ENCODE results near the gene IMMP2L. TPM values are rescaled to one million over a fixed set of nuclear protein-coding genes. Genes with fewer than 3 reads are reported as not detected.

IMMP2L gene
- polyA plus RNA-seq, 1 donor (not counting 4 experiments of a cell fraction or from before 2014, with no cell fraction given), result 14.1 TPM

- no peak overlapping the region for H3K27ac ChIP-seq (ENCODE audit: control insufficient read depth, insufficient read depth, low read length)
- no peak for DNase-seq (ENCODE audit: low read depth, low spot score)
- H3K9me3 ChIP-seq (ENCODE audit: control insufficient read depth, low read depth, low read length), result no peaks in the 10 kb centered on the region
- no peaks in the 10 kb centered on the region for H3K27me3 ChIP-seq (ENCODE audit: control insufficient read depth, extremely low read depth, insufficient read depth, low read length)
- H3K4me2 ChIP-seq (ENCODE audit: control insufficient read depth, extremely low read depth, insufficient read depth, low read depth, low read length), result no peak overlapping the region
- H3K79me2 ChIP-seq (ENCODE audit: control insufficient read depth, insufficient read depth, low read length), result no peaks in the 10 kb centered on the region
- no peak for FAIRE-seq
- no peaks in the 10 kb centered on the region for H4K20me1 ChIP-seq (ENCODE audit: control insufficient read depth, extremely low read depth, insufficient read depth, low read length)
- no peaks in the 10 kb centered on the region for H3K36me3 ChIP-seq (ENCODE audit: control insufficient read depth in 2 of 2, extremely low read depth in 1 of 2, insufficient read depth in 2 of 2, low read length in 2 of 2)
- no peak for TF ChIP-seq EZH2 (IDR thresholded peaks at IDR 0.05; ENCODE audit: low read length)
- no peak for TF ChIP-seq CTCF (optimal IDR thresholded peaks at IDR 0.05 in 1 of 3, IDR thresholded peaks at IDR 0.05 in 1 of 3, conservative IDR thresholded peaks at IDR 0.05 in 1 of 3; ENCODE audit: extremely low read depth in 1 of 3, insufficient read depth in 2 of 3, low read length in 3 of 3)
- dilution Hi-C loops (cut with MboI; ENCODE audit: extremely low pct_ligation_motif_present, low sequenced_read_pairs), result no loop called here
- H3K9me1 ChIP-seq (ENCODE audit: control insufficient read depth, extremely low read depth, insufficient read depth, low read length), result no peaks in the 10 kb centered on the region
- H3K4me3 ChIP-seq (ENCODE audit: control insufficient read depth in 2 of 3, extremely low read depth in 1 of 3, insufficient read depth in 2 of 3, low read depth in 1 of 3, low read length in 3 of 3), result no peak overlapping the region
- H3K9ac ChIP-seq (ENCODE audit: control insufficient read depth, extremely low read depth, insufficient read depth, low read length), result no peak overlapping the region
- H2AFZ ChIP-seq (ENCODE audit: control insufficient read depth, low read length), result no peak overlapping the region
- H3K4me1 ChIP-seq (ENCODE audit: control insufficient read depth, extremely low read depth, insufficient read depth, low read length), result no peaks in the 10 kb centered on the region
Measured at GRCh38 chr7:110720626-110721025, 841.7 kb downstream of the IMMP2L start.

- dilution Hi-C loops (cut with MboI; ENCODE audit: extremely low pct_ligation_motif_present, low sequenced_read_pairs), result no loop called here
Measured at GRCh38 chr7:110719741-110720140, 842.6 kb downstream of the IMMP2L start.

More at GRCh38 chr7:110719741-110720140, 842.6 kb downstream of the IMMP2L start:
- no peak for FAIRE-seq
- H3K4me1 ChIP-seq (ENCODE audit: control insufficient read depth, extremely low read depth, insufficient read depth, low read length), result no peaks in the 10 kb centered on the region
- DNase-seq (ENCODE audit: low read depth, low spot score), result no peak
- no peak overlapping the region for H2AFZ ChIP-seq (ENCODE audit: control insufficient read depth, low read length)
- no peaks in the 10 kb centered on the region for H3K27me3 ChIP-seq (ENCODE audit: control insufficient read depth, extremely low read depth, insufficient read depth, low read length)
- H3K9me1 ChIP-seq (ENCODE audit: control insufficient read depth, extremely low read depth, insufficient read depth, low read length), result no peaks in the 10 kb centered on the region
- H3K9me3 ChIP-seq (ENCODE audit: control insufficient read depth, low read depth, low read length), result no peaks in the 10 kb centered on the region
- H3K27ac ChIP-seq (ENCODE audit: control insufficient read depth, insufficient read depth, low read length), result no peak overlapping the region
- H3K4me3 ChIP-seq (ENCODE audit: control insufficient read depth in 2 of 3, extremely low read depth in 1 of 3, insufficient read depth in 2 of 3, low read depth in 1 of 3, low read length in 3 of 3), result no peak overlapping the region
- no peaks in the 10 kb centered on the region for H4K20me1 ChIP-seq (ENCODE audit: control insufficient read depth, extremely low read depth, insufficient read depth, low read length)
- TF ChIP-seq CTCF (optimal IDR thresholded peaks at IDR 0.05 in 1 of 3, IDR thresholded peaks at IDR 0.05 in 1 of 3, conservative IDR thresholded peaks at IDR 0.05 in 1 of 3; ENCODE audit: extremely low read depth in 1 of 3, insufficient read depth in 2 of 3, low read length in 3 of 3) (no peak), EZH2 (IDR thresholded peaks at IDR 0.05; ENCODE audit: low read length) (no peak)
- no peak overlapping the region for H3K9ac ChIP-seq (ENCODE audit: control insufficient read depth, extremely low read depth, insufficient read depth, low read length)
- H3K36me3 ChIP-seq (ENCODE audit: control insufficient read depth in 2 of 2, extremely low read depth in 1 of 2, insufficient read depth in 2 of 2, low read length in 2 of 2), result no peaks in the 10 kb centered on the region
- H3K79me2 ChIP-seq (ENCODE audit: control insufficient read depth, insufficient read depth, low read length), result no peaks in the 10 kb centered on the region
- no peak overlapping the region for H3K4me2 ChIP-seq (ENCODE audit: control insufficient read depth, extremely low read depth, insufficient read depth, low read depth, low read length)

Measured in keratinocyte (primary cell).